ENCODE data around the gene SGO1. TPM values are rescaled to one million over a fixed set of nuclear protein-coding genes. Genes with fewer than 3 reads are reported as not detected.

The SGO1 gene
- polyA plus RNA-seq, 1 of the 3 experiments (the other 2 are of a cell fraction): 2.2 TPM

GRCh38 chr3:20197775-20198174 lies 11.8 kb upstream of the SGO1 start:
- Histone ChIP-seq H3K27ac (ENCODE audit: low read depth in 2 of 2, low read length in 1 of 2) (no peak overlapping the region), H3K79me2 (ENCODE audit: insufficient read depth) (no peaks in the 10 kb centered on the region), H2AFZ (ENCODE audit: low read depth) (no peak overlapping the region), H3K9me3 (no peaks in the 10 kb centered on the region), H4K20me1 (ENCODE audit: insufficient read depth) (no peaks in the 10 kb centered on the region), H3K4me2 (no peak overlapping the region), H3K27me3 (ENCODE audit: insufficient read depth) (no peaks in the 10 kb centered on the region), H3K4me3 (ENCODE audit: low read depth in 2 of 2, low read length in 1 of 2) (no peak overlapping the region), H3K9ac (no peak overlapping the region), H3K9me2 (no peaks in the 10 kb centered on the region), H3K4me1 (ENCODE audit: control insufficient read depth in 1 of 2, insufficient read depth in 2 of 2, low read depth in 1 of 2, low read length in 1 of 2) (no peaks in the 10 kb centered on the region), H3F3A (replicated peaks; ENCODE audit: insufficient read depth) (no peaks in the 10 kb centered on the region), H3K36me3 (replicated peaks in 1 of 2; ENCODE audit: control insufficient read depth in 1 of 2, insufficient read depth in 2 of 2, low read length in 1 of 2) (no peaks in the 10 kb centered on the region)
- DNase-seq: no peak
- TF ChIP-seq ZBTB33 (IDR thresholded peaks at IDR 0.05; ENCODE audit: borderline replicate concordance, low read depth) (no peak), USF1 (IDR thresholded peaks at IDR 0.05; ENCODE audit: borderline replicate concordance, low read depth) (no peak), TAF1 (IDR thresholded peaks at IDR 0.05; ENCODE audit: borderline replicate concordance, low read depth, low read length) (no peak), MXI1 (IDR thresholded peaks at IDR 0.05; ENCODE audit: low read depth, low read length) (no peak)
- WGBS (ENCODE audit: low lambda C conversion rate): 79% methylated on average over 3 of the region's 3 CpGs
- POLR2A ChIA-PET: no interaction called here
- CTCF ChIA-PET: interaction anchor here (0.6 kb wide), 1 partner anchor 117 kb away, joined by 3 read pairs; no protein-coding TSS in a partner anchor

GRCh38 chr3:20194793-20195460 lies 8.9 kb upstream of the SGO1 start:
- H3K9me3 ChIP-seq: no peaks in the 10 kb centered on the region
- no peaks in the 10 kb centered on the region for H3K9me2 ChIP-seq
- no peaks in the 10 kb centered on the region for H3K27me3 ChIP-seq (ENCODE audit: insufficient read depth)
- no peaks in the 10 kb centered on the region for H3K79me2 ChIP-seq (ENCODE audit: insufficient read depth)
- no peak overlapping the region for H3K4me2 ChIP-seq
- no peak overlapping the region for H2AFZ ChIP-seq (ENCODE audit: low read depth)
- 78% methylated on average over 7 of the region's 7 CpGs for WGBS (ENCODE audit: low lambda C conversion rate)
- H3K27ac ChIP-seq (ENCODE audit: low read depth in 2 of 2, low read length in 1 of 2): no peak overlapping the region
- POLR2A ChIA-PET: no interaction called here
- no peak for DNase-seq
- H3K36me3 ChIP-seq (replicated peaks in 1 of 2; ENCODE audit: control insufficient read depth in 1 of 2, insufficient read depth in 2 of 2, low read length in 1 of 2): no peaks in the 10 kb centered on the region
- H3K4me1 ChIP-seq (ENCODE audit: control insufficient read depth in 1 of 2, insufficient read depth in 2 of 2, low read depth in 1 of 2, low read length in 1 of 2): no peaks in the 10 kb centered on the region
- H3K4me3 ChIP-seq (ENCODE audit: low read depth in 2 of 2, low read length in 1 of 2): no peak overlapping the region
- CTCF ChIA-PET: no interaction called here
- no peaks in the 10 kb centered on the region for H4K20me1 ChIP-seq (ENCODE audit: insufficient read depth)
- no peaks in the 10 kb centered on the region for H3F3A ChIP-seq (replicated peaks; ENCODE audit: insufficient read depth)
- no peak overlapping the region for H3K9ac ChIP-seq
- TF ChIP-seq PBX3 (IDR thresholded peaks at IDR 0.05): no peak
- no peak for TF ChIP-seq GABPA (IDR thresholded peaks at IDR 0.05; ENCODE audit: low read depth)
- no peak for TF ChIP-seq ZBTB33 (IDR thresholded peaks at IDR 0.05; ENCODE audit: borderline replicate concordance, low read depth)
- no peak for TF ChIP-seq RFX5 (IDR thresholded peaks at IDR 0.05; ENCODE audit: low read length)
- TF ChIP-seq TCF12 (IDR thresholded peaks at IDR 0.05): no peak
- no peak for TF ChIP-seq FOXJ3 (CRISPR knock-in tag; IDR thresholded peaks at IDR 0.05)
- TF ChIP-seq RAD21 (IDR thresholded peaks at IDR 0.05; ENCODE audit: low read length): no peak
- TF ChIP-seq USF1 (IDR thresholded peaks at IDR 0.05; ENCODE audit: borderline replicate concordance, low read depth): no peak
- no peak for TF ChIP-seq FOXM1 (IDR thresholded peaks at IDR 0.05; ENCODE audit: low read depth)
- TF ChIP-seq YY1 (IDR thresholded peaks at IDR 0.05; ENCODE audit: low read depth): no peak
- no peak for TF ChIP-seq TAF1 (IDR thresholded peaks at IDR 0.05; ENCODE audit: borderline replicate concordance, low read depth, low read length)
- TF ChIP-seq JUND (IDR thresholded peaks at IDR 0.05): no peak
- no peak for TF ChIP-seq REST (IDR thresholded peaks at IDR 0.05; ENCODE audit: low read depth, low read length)
- no peak for TF ChIP-seq EZH2phosphoT487 (IDR thresholded peaks at IDR 0.05; ENCODE audit: borderline replicate concordance, low read depth)
- TF ChIP-seq RCOR1 (IDR thresholded peaks at IDR 0.05; ENCODE audit: low read length): no peak
- TF ChIP-seq MXI1 (IDR thresholded peaks at IDR 0.05; ENCODE audit: low read depth, low read length): no peak

All from SK-N-SH (cell line).